A549 (cell line): ENCODE measurements around the gene STX16.

Source experiments
- POLR2A ChIP-seq: IDR thresholded peaks from 2 replicates; pipeline ENCODE4 v1.6.1; 2012; ENCODE audit warnings: mild to moderate bottlenecking, low read length
- SREBF2 ChIP-seq: fragments of 450-650 bp; IDR thresholded peaks from 2 replicates; pipeline ENCODE4 v1.6.1; 2014; ENCODE audit warnings: mild to moderate bottlenecking, moderate library complexity

GRCh38 chr20:58657986-58658385 lies 6.9 kb downstream of the STX16 start:
- TF ChIP-seq POLR2A (no peak), SREBF2 (no peak)
